ENCODE measurements around the gene PPM1G.

The PPM1G gene

GRCh38 chr2:27393225-27393624, 16.2 kb downstream of the PPM1G start:
- no peak for DNase-seq (ENCODE audit: low read depth, low spot score)
- in situ Hi-C loops (cut with HindIII; ENCODE audit: low sequenced_read_pairs), result no loop called here
- no peak overlapping the region for H3K4me3 ChIP-seq (ENCODE audit: low read depth, low read length)
- TF ChIP-seq CTCF (IDR thresholded peaks at IDR 0.05; ENCODE audit: low read depth, low read length), result no peak

GRCh38 chr2:27390822-27391679, 18.3 kb downstream of the PPM1G start:
- in situ Hi-C loops (cut with HindIII; ENCODE audit: low sequenced_read_pairs), result no loop called here
- no peak for DNase-seq (ENCODE audit: low read depth, low spot score)
- TF ChIP-seq CTCF (IDR thresholded peaks at IDR 0.05; ENCODE audit: low read depth, low read length), result no peak

GRCh38 chr2:27381577-27382181, 27.7 kb downstream of the PPM1G start:
- in situ Hi-C loops (cut with HindIII; ENCODE audit: low sequenced_read_pairs), result no loop called here

More at GRCh38 chr2:27390822-27391679, 18.3 kb downstream of the PPM1G start:
- H3K4me3 ChIP-seq (ENCODE audit: low read depth, low read length), result no peak overlapping the region

GRCh38 chr2:27380626-27381545, 28.5 kb downstream of the PPM1G start, which contains the start of gene ZNF513:
Gene ZNF513, minus strand, starts transcription at chr2:27380734. Its CDS starts 208 bp downstream, at chr2:27380526.
- in situ Hi-C loops (cut with HindIII; ENCODE audit: low sequenced_read_pairs), result no loop called here
- DNase-seq (ENCODE audit: low read depth, low spot score), result peak; percentile 96
- TF ChIP-seq CTCF (IDR thresholded peaks at IDR 0.05; ENCODE audit: low read depth, low read length), result no peak
- H3K4me3 ChIP-seq (ENCODE audit: low read depth, low read length), result peak within 1 kb of the TSS; percentile 86

More at GRCh38 chr2:27381577-27382181, 27.7 kb downstream of the PPM1G start:
- TF ChIP-seq CTCF (IDR thresholded peaks at IDR 0.05; ENCODE audit: low read depth, low read length), result no peak
- H3K4me3 ChIP-seq (ENCODE audit: low read depth, low read length), result no peak overlapping the region
- no peak for DNase-seq (ENCODE audit: low read depth, low spot score)

- TF ChIP-seq CTCF (IDR thresholded peaks at IDR 0.05; ENCODE audit: low read depth, low read length), result no peak
- DNase-seq (ENCODE audit: low read depth, low spot score), result peak; percentile 17
- in situ Hi-C loops (cut with HindIII; ENCODE audit: low sequenced_read_pairs), result no loop called here
- H3K4me3 ChIP-seq (ENCODE audit: low read depth, low read length), result peak overlapping the region; percentile 86
Measured at GRCh38 chr2:27379836-27380625, 29.4 kb downstream of the PPM1G start.

Measured in astrocyte of the spinal cord (primary cell).